Measurements from ENCODE around the gene MAP4. TPM values are rescaled to one million over a fixed set of nuclear protein-coding genes. Genes with fewer than 3 reads are reported as not detected.

The MAP4 gene
- total RNA-seq, 3 donors from 2014 or later (not counting 1 experiment from before 2014, with no cell fraction given): 74.5 to 97.1 (median 88.9) TPM

DNA sequence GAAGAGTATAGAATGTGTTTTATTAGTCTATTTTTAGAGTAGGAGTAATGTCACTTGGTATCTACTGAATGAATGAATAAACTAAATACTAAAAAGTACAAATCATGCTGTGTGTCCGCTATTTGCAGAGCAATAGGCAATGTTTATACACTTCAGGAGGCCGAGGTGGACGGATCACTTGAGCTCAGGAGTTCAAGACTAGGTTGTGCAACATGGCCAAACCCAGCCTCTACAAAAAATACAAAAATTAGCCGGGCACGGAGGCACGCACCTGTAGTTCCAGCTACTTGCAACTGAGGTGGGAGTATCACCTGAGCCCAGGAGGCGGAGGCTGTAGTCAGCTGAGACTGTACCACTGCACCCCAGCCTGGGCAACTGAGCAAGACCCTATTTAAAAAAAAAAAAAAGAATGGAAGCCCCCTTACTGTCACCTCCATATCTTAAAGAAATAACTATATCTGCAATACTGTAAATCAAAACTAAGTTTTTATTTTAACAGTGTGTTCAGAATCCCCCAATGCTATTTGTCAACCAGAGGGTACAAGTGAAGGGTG, 114.9 kb downstream of the MAP4 start:
- intact Hi-C loops (cut with micrococcal nuclease): no loop called here
- TF ChIP-seq CTCF (IDR thresholded peaks at IDR 0.05): no peak
- Mint-ChIP-seq H3K4me1 (no peaks in the 10 kb centered on the region), H3K36me3 (no peaks in the 10 kb centered on the region), H3K4me3 (no peak overlapping the region), H3K27me3 (ENCODE audit: low read depth in 2 of 2) (no peaks in the 10 kb centered on the region), H3K9me3 (no peaks in the 10 kb centered on the region), H3K27ac (no peak overlapping the region)
- peaks cover 3% of the 10 kb centered on the region for H3K36me3 ChIP-seq (ENCODE audit: control insufficient read depth, insufficient read depth, low read length)
- 100% methylated on average over 7 of the region's 7 CpGs for WGBS (ENCODE audit: insufficient coverage)
- DNase-seq (no peak), ATAC-seq (no peak)
- no peak overlapping the region for H3K27ac ChIP-seq (ENCODE audit: low read length)
- H3K27me3 ChIP-seq (ENCODE audit: control insufficient read depth, insufficient read depth, low read length): no peaks in the 10 kb centered on the region
- no peaks in the 10 kb centered on the region for H3K9me3 ChIP-seq (ENCODE audit: control insufficient read depth, insufficient read depth, low read length)
- H3K4me1 ChIP-seq (ENCODE audit: control insufficient read depth, insufficient read depth, low read length): no peaks in the 10 kb centered on the region
- no peak overlapping the region for H3K4me3 ChIP-seq (ENCODE audit: low read length)

DNA sequence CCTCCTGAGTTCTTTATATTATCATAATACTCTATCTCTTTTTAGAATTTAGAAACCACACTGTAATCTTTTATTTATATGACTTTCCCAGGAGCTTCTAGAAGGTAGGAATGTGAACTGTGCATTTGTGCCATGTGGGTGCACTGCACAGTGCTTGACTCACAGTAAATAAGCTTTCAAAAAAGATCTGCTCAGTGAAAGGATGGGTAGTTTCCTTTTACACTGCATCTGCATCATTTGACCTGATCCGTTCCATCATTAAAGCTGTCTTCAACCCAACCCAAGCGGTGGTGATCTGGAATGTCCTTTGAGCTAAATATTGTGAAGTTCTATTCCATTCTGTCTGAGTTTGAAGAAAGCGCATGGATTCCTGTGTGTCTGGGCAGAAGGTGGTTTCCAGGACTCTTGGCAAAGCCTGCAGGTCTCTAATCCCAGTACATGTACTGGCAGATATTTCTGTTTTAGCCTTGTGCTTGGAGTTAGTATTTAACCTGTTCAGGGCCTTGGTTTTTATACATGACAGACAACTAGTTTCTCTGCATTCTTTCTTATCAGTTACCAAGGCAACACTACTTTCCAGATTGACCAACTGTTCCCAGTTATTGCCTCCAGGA, 116.6 kb downstream of the MAP4 start:
- H3K36me3 Mint-ChIP-seq: no peaks in the 10 kb centered on the region
- Histone ChIP-seq H3K27ac (ENCODE audit: low read length) (no peak overlapping the region), H3K4me3 (ENCODE audit: low read length) (no peak overlapping the region), H3K4me1 (ENCODE audit: control insufficient read depth, insufficient read depth, low read length) (no peaks in the 10 kb centered on the region), H3K36me3 (ENCODE audit: control insufficient read depth, insufficient read depth, low read length) (peaks cover 3% of the 10 kb centered on the region), H3K27me3 (ENCODE audit: control insufficient read depth, insufficient read depth, low read length) (no peaks in the 10 kb centered on the region), H3K9me3 (ENCODE audit: control insufficient read depth, insufficient read depth, low read length) (no peaks in the 10 kb centered on the region)
- H3K27me3 Mint-ChIP-seq (ENCODE audit: low read depth in 2 of 2): no peaks in the 10 kb centered on the region
- no peak overlapping the region for H3K4me3 Mint-ChIP-seq
- TF ChIP-seq CTCF (IDR thresholded peaks at IDR 0.05): no peak
- H3K4me1 Mint-ChIP-seq: no peaks in the 10 kb centered on the region
- ATAC-seq (no peak), DNase-seq (no peak)
- intact Hi-C loops (cut with micrococcal nuclease): no loop called here
- H3K27ac Mint-ChIP-seq: no peak overlapping the region
- H3K9me3 Mint-ChIP-seq: no peaks in the 10 kb centered on the region
- WGBS (ENCODE audit: insufficient coverage): 95% methylated on average over 3 of the region's 3 CpGs

GRCh38 chr3:47897954-47898353, 118.3 kb downstream of the MAP4 start:
- H3K27ac ChIP-seq (ENCODE audit: low read length): no peak overlapping the region
- no peaks in the 10 kb centered on the region for H3K9me3 ChIP-seq (ENCODE audit: control insufficient read depth, insufficient read depth, low read length)
- H3K4me3 ChIP-seq (ENCODE audit: low read length): no peak overlapping the region
- ATAC-seq: no peak
- Mint-ChIP-seq H3K9me3 (no peaks in the 10 kb centered on the region), H3K4me3 (no peak overlapping the region), H3K36me3 (no peaks in the 10 kb centered on the region), H3K27ac (no peak overlapping the region), H3K27me3 (ENCODE audit: low read depth in 2 of 2) (no peaks in the 10 kb centered on the region), H3K4me1 (no peaks in the 10 kb centered on the region)
- H3K36me3 ChIP-seq (ENCODE audit: control insufficient read depth, insufficient read depth, low read length): peaks cover 10% of the 10 kb centered on the region
- DNase-seq: no peak
- WGBS (ENCODE audit: insufficient coverage): 95% methylated on average over 2 of the region's 3 CpGs
- H3K4me1 ChIP-seq (ENCODE audit: control insufficient read depth, insufficient read depth, low read length): no peaks in the 10 kb centered on the region
- no peak for TF ChIP-seq CTCF (IDR thresholded peaks at IDR 0.05)
- intact Hi-C loops (cut with micrococcal nuclease): no loop called here
- H3K27me3 ChIP-seq (ENCODE audit: control insufficient read depth, insufficient read depth, low read length): no peaks in the 10 kb centered on the region

DNA sequence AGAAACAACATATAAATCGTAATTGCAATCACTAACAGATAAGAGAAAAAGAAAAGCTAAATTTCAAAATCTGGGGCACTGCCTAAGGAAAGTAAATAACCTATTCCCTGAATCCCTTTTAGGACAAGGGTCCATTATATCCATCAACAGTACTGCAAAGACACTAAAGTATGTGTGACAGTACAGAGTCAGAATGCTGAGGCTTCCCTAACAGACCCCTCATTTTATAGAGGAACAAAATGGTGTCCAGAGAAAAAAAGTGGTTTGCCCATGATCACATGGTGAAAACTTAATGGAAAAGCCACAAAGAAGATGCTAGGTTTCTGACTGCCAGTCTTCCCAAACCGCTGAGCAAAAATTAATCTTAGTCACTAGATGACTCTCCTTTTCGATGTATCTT, 119.5 kb downstream of the MAP4 start:
- Mint-ChIP-seq H3K27ac (no peak overlapping the region), H3K4me3 (no peak overlapping the region), H3K9me3 (no peaks in the 10 kb centered on the region), H3K4me1 (no peaks in the 10 kb centered on the region), H3K27me3 (ENCODE audit: low read depth in 2 of 2) (no peaks in the 10 kb centered on the region), H3K36me3 (no peaks in the 10 kb centered on the region)
- DNase-seq (no peak), ATAC-seq (no peak)
- Histone ChIP-seq H3K9me3 (ENCODE audit: control insufficient read depth, insufficient read depth, low read length) (no peaks in the 10 kb centered on the region), H3K36me3 (ENCODE audit: control insufficient read depth, insufficient read depth, low read length) (peaks cover 16% of the 10 kb centered on the region), H3K27ac (ENCODE audit: low read length) (no peak overlapping the region), H3K4me1 (ENCODE audit: control insufficient read depth, insufficient read depth, low read length) (no peaks in the 10 kb centered on the region), H3K27me3 (ENCODE audit: control insufficient read depth, insufficient read depth, low read length) (no peaks in the 10 kb centered on the region), H3K4me3 (ENCODE audit: low read length) (no peak overlapping the region)
- intact Hi-C loops (cut with micrococcal nuclease): no loop called here
- WGBS (ENCODE audit: insufficient coverage): 96% methylated on average over 3 of the region's 3 CpGs
- no peak for TF ChIP-seq CTCF (IDR thresholded peaks at IDR 0.05)
